NT2/D1 (cell line): ENCODE measurements around the gene FAM53A.

Experiments used
- DNase-seq: peaks from one replicate; pipeline ENCODE4 v3.0.0-alpha.2; 2011; ENCODE audit warnings: low read depth, low spot score
- H3K27me3 ChIP-seq: 2 replicates; pipeline ENCODE4 v1.6.0; 2011; ENCODE audit warnings: mild to moderate bottlenecking; ENCODE audit not compliant: insufficient read length, insufficient read depth
- H3K36me3 ChIP-seq: 2 replicates; pipeline ENCODE4 v1.6.1; 2011; ENCODE audit warnings: mild to moderate bottlenecking, low read length, mixed read lengths; ENCODE audit not compliant: insufficient read depth, insufficient read length
- H3K4me1 ChIP-seq: 2 replicates; pipeline ENCODE4 v1.5.1; 2011; ENCODE audit not compliant: insufficient read depth, insufficient read length
- H3K4me3 ChIP-seq: 2 replicates; pipeline ENCODE4 v1.5.1; 2011; ENCODE audit warnings: low read depth; ENCODE audit not compliant: insufficient read length
- H3K9ac ChIP-seq: 2 replicates; pipeline ENCODE4 v1.6.0; 2011; ENCODE audit warnings: low read depth; ENCODE audit not compliant: insufficient read length
- H3K9me3 ChIP-seq: 2 replicates; pipeline ENCODE4 v1.5.1; 2011; ENCODE audit warnings: mild to moderate bottlenecking, low read length; ENCODE audit not compliant: insufficient read depth
- SUZ12 ChIP-seq: IDR thresholded peaks from 2 replicates; pipeline ENCODE4 v1.6.1; 2011; ENCODE audit not compliant: insufficient read length, insufficient read depth; ENCODE audit errors: extremely low read depth
- YY1 ChIP-seq: IDR thresholded peaks from 2 replicates; pipeline ENCODE4 v1.6.1; 2011; ENCODE audit not compliant: insufficient read length, insufficient read depth
- ZNF274 ChIP-seq: IDR thresholded peaks from 2 replicates; pipeline ENCODE4 v1.6.1; 2011; ENCODE audit warnings: mild to moderate bottlenecking, low read depth, low read length

The FAM53A gene

GRCh38 chr4:1669850-1670249 lies 14.3 kb downstream of the FAM53A start:
- peaks cover 8% of the 10 kb centered on the region for H3K4me1 ChIP-seq
- no peak for DNase-seq
- TF ChIP-seq SUZ12 = no peak
- TF ChIP-seq YY1 = no peak
- TF ChIP-seq ZNF274 = no peak

GRCh38 chr4:1669270-1669669 lies 14.8 kb downstream of the FAM53A start:
- Histone ChIP-seq H3K27me3 (no peaks in the 10 kb centered on the region), H3K9me3 (no peaks in the 10 kb centered on the region), H3K4me1 (peaks cover 8% of the 10 kb centered on the region), H3K4me3 (no peak overlapping the region), H3K36me3 (no peaks in the 10 kb centered on the region), H3K9ac (no peak overlapping the region)
- TF ChIP-seq YY1 (no peak), SUZ12 (no peak)
- DNase-seq = no peak

More at GRCh38 chr4:1669850-1670249, 14.3 kb downstream of the FAM53A start:
- Histone ChIP-seq H3K36me3 (no peaks in the 10 kb centered on the region), H3K4me3 (no peak overlapping the region), H3K9me3 (no peaks in the 10 kb centered on the region), H3K9ac (no peak overlapping the region), H3K27me3 (no peaks in the 10 kb centered on the region)

GRCh38 chr4:1668488-1668840 lies 15.6 kb downstream of the FAM53A start:
- TF ChIP-seq ZNF274 = no peak
- TF ChIP-seq SUZ12 = no peak
- TF ChIP-seq YY1 = no peak
- no peaks in the 10 kb centered on the region for H3K36me3 ChIP-seq
- H3K4me1 ChIP-seq = peaks cover 5% of the 10 kb centered on the region
- DNase-seq = no peak
- H3K27me3 ChIP-seq = no peaks in the 10 kb centered on the region
- no peak overlapping the region for H3K4me3 ChIP-seq
- H3K9ac ChIP-seq = no peak overlapping the region
- no peaks in the 10 kb centered on the region for H3K9me3 ChIP-seq

- peaks cover 5% of the 10 kb centered on the region for H3K4me1 ChIP-seq
- H3K36me3 ChIP-seq = no peaks in the 10 kb centered on the region
- TF ChIP-seq YY1 (no peak), ZNF274 (no peak), SUZ12 (no peak)
- H3K27me3 ChIP-seq = no peaks in the 10 kb centered on the region
- no peak overlapping the region for H3K4me3 ChIP-seq
- no peak for DNase-seq
- no peak overlapping the region for H3K9ac ChIP-seq
- no peaks in the 10 kb centered on the region for H3K9me3 ChIP-seq
Measured at GRCh38 chr4:1667273-1667672, 16.8 kb downstream of the FAM53A start.

- Histone ChIP-seq H3K4me1 (peaks cover 5% of the 10 kb centered on the region), H3K9ac (no peak overlapping the region), H3K9me3 (no peaks in the 10 kb centered on the region), H3K27me3 (no peaks in the 10 kb centered on the region), H3K36me3 (no peaks in the 10 kb centered on the region), H3K4me3 (no peak overlapping the region)
- no peak for DNase-seq
- TF ChIP-seq ZNF274 (no peak), YY1 (no peak), SUZ12 (no peak)
Measured at GRCh38 chr4:1666391-1666790, 17.7 kb downstream of the FAM53A start.

GRCh38 chr4:1664141-1664540 lies 20.0 kb downstream of the FAM53A start:
- peaks cover 15% of the 10 kb centered on the region for H3K4me1 ChIP-seq
- no peaks in the 10 kb centered on the region for H3K36me3 ChIP-seq
- H3K9me3 ChIP-seq = no peaks in the 10 kb centered on the region
- no peak overlapping the region for H3K4me3 ChIP-seq
- DNase-seq = no peak
- no peaks in the 10 kb centered on the region for H3K27me3 ChIP-seq
- no peak for TF ChIP-seq SUZ12
- TF ChIP-seq ZNF274 = no peak
- TF ChIP-seq YY1 = no peak
- no peak overlapping the region for H3K9ac ChIP-seq

GRCh38 chr4:1663549-1663948 lies 20.6 kb downstream of the FAM53A start:
- TF ChIP-seq YY1 (no peak), SUZ12 (no peak), ZNF274 (no peak)
- Histone ChIP-seq H3K4me1 (peaks cover 12% of the 10 kb centered on the region), H3K27me3 (no peaks in the 10 kb centered on the region), H3K9ac (no peak overlapping the region), H3K9me3 (no peaks in the 10 kb centered on the region), H3K36me3 (no peaks in the 10 kb centered on the region), H3K4me3 (no peak overlapping the region)
- DNase-seq = no peak

GRCh38 chr4:1661695-1662094 lies 22.4 kb downstream of the FAM53A start:
- Histone ChIP-seq H3K9ac (no peak overlapping the region), H3K4me1 (peaks cover 10% of the 10 kb centered on the region), H3K36me3 (no peaks in the 10 kb centered on the region), H3K4me3 (no peak overlapping the region), H3K9me3 (no peaks in the 10 kb centered on the region), H3K27me3 (no peaks in the 10 kb centered on the region)
- no peak for DNase-seq
- TF ChIP-seq SUZ12 (no peak), ZNF274 (no peak), YY1 (no peak)
